Pulmonary artery endothelial cell (primary cell): ENCODE results near the gene LMO2. TPM values are rescaled to one million over a fixed set of nuclear protein-coding genes. Genes with fewer than 3 reads are reported as not detected.

ENCODE experiments used
- DNase-seq: peaks from one replicate; pipeline ENCODE4 v3.0.0-alpha.2; 2011; ENCODE audit warnings: low read depth, low spot score
- total RNA-seq: library from RNA; depleted of rRNA; stranded (reverse); fragments of >200 nt; gene quantifications from 2 replicates; pipeline ENCODE4 v1.2.3, GENCODE V29; 2014

Gene LMO2
- total RNA-seq, 1 donor from 2014 or later, result 30.9 TPM

DNA sequence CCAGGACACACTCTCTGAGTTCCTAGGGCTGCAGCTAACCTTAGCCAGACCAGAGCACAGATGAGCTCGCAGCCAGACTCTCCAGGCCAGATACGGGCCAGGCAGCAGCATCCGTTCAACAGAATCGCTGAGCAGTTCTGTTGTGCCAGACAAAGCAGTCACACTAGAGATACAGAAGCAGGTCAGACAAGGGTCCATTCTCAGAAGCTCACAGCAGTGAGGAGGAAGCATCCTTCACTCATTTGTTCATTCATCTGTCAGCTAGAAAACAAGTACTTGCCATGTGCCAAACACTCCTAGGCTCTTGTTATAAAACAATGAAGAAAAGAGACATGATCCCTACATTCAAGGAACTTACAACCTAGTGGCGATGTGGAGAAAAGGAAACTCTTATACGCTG is 2.6 kb downstream of the LMO2 start:
- no peak for DNase-seq

DNA sequence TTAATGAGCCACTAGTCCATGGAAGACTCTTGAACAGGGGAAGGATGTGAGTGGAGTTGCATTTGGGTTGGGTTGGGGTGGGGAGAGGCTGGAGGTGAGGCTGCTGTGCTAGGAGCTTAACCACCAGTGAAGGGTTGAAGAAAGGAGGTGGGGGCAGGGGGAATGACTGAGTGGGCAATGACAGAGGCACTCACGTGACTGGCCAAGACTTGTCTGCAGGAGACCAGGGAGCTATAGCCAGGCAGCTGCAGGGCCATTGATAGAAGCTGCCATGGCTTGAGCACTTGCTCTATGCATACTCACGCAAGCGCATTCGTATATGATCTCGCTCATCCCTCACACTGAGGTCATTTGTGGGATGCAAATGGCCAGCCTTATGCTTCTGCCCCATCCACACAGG is 4.0 kb downstream of the LMO2 start:
- no peak for DNase-seq

DNA sequence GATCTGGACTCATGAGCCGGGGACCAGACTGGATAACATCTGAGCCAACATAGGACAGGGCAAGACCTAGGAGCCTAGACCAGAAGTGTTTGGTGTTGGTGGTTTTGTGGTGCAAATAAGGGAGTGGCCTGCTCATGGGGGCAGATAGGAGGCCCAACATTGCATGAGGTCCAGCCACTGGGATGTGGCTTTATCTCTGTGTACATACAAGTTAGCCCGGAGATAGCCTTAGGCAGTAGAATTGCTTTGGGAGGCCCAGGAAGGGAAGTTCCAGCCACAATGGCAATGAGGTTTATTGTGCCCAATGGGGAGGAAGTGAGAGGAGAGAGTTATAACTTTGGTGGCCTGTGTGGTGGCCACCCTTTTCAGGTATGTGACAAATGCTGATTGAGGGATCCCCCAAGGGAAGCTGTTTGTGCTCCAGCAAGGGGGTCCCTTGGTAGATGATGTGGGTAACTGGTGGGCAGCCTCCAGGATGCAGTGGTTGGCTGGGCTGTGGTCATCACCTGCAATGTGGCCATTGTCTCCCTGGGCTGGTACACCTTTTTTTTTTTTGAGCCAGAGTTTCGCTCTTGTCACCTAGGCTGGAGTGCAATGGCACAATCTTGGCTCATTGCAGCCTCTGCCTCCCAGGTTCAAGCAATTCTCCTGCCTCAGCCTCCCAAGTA is 6.4 kb downstream of the LMO2 start:
- no peak for DNase-seq

DNA sequence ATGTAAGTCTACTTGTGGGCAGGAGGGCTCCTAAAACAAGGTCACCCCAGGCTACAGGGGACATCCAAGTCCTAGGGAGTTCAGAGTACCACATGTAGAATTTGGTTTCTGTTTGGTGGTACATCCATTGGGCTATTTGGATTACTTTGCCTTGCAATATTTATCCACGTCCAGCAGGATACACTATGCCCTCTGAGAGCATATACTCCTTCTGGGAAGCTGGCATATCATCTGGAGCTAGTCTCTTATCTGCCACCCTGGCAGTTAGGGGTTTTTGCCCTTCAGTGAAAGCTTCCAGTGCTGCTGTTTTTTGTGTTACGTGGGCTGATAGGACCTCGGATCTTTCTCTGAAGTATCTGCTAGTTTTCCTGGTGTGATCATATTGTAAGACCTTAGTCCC is 7.3 kb downstream of the LMO2 start:
- no peak for DNase-seq

DNA sequence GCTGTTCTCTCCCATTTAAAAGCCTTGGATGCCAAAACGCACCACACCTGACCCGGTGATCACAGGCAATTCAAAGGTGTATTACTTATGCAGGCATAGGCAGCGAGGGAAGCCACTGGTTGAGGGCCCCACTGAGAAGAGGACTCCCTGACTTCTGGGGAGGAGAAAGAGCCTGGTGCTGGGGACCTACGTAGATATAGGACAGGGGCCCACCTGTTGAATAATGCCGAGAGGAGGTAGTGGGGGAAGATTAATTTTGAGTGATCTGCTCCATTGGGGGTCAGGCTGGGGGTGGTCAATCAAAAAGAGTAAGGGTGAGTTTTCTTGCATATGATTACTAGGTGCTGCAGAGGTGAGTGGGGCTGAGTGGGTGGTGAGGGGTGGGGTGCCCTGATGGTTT is 7.8 kb downstream of the LMO2 start:
- no peak for DNase-seq

DNA sequence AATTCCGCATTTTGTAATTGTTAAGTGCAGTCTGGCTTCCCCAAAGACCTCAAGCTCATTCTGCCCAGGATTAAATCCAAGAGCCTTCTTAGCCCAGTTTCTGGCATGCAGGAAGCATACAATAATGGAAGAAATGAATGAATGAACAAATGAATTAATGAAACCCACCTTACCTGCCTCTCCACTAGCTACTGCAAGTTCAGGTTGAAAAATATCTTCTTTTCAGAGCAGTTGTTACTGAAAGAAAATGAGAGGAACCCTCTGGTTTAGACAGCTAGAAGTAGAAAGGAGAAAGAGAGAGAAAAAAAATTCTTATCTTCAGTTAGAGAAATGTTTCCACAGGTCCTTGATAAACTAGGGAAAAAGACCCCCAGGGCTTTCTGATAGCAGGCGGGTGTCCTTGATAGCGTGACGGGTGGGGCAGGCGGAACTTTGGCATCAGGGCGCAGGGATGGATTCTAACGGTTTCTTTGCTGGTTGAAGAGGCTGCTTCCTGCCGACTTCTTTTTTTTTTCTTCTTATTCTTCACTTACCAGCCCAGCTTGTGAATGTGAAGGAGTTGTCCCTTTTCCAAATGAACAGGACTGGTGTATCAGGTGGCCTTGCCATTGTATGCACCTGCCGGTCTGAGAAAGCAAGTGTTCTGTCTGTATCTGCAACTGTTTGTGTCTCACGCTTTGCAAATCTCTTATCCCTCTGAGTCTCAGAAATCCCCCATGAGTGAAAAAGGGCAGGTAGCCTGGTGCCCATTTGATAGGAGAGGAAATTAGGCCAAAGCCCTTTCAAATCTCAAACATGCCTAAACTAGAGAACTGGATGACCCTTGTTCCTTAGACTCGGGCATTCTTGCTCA is 10.0 kb downstream of the LMO2 start:
- no peak for DNase-seq

DNA sequence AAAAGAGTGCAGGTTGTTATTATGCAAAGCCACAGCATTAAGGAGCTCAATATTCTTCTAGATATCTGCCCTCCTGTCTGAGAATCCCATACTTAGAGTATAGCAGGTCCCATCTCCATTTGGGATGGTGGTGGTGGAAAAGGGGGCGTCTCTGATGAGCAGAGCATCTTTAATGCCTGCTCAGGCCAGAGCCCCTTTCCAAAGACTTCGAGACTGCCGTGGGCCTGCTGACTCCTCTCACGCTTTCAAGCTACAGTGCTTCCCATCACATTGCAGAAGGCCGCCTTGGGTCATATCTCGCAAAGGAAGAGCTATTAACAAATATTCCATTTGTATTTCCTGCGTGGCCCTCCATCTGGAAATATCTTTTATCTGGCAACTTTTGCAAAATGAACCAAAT is 10.9 kb downstream of the LMO2 start:
- DNase-seq, result no peak

DNA sequence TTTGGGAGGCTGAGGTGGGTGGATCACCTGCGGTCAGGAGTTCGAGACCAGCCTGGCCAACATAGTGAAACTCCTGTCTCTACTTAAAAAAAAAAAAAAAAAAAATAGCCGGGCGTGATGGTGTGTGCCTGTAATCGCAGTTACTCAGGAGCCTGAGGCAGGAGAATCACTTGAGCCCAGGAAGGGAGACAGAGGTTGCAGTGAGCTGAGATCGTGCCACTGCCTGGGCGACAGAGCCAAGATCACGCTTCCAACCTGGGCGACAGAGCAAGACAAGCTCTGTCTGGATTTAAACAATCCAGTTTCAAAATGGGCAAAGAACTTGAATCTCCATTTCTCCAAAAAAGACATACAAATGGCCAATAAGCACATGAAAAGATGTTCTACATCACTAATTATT is 12.5 kb downstream of the LMO2 start:
- no peak for DNase-seq

DNA sequence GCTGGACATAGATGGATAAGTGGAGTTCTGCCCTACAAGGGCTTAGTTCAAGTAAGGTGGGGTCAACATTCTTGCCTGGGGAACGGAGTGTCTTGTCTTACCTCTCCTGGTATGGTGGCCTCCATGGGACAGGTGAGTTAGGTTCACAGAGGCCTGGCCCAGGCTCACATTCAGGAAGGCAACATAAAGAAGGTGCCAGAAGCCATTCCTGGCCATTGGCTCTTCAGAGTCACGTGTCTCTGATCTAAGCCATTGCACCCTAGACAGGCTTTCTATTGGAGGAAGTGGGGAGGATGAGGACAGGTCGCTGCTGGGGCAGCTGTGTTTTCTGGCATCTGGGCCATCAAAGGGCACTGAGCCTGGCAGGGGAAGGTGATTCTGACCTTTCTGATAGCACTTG is 14.8 kb downstream of the LMO2 start:
- DNase-seq, result no peak

DNA sequence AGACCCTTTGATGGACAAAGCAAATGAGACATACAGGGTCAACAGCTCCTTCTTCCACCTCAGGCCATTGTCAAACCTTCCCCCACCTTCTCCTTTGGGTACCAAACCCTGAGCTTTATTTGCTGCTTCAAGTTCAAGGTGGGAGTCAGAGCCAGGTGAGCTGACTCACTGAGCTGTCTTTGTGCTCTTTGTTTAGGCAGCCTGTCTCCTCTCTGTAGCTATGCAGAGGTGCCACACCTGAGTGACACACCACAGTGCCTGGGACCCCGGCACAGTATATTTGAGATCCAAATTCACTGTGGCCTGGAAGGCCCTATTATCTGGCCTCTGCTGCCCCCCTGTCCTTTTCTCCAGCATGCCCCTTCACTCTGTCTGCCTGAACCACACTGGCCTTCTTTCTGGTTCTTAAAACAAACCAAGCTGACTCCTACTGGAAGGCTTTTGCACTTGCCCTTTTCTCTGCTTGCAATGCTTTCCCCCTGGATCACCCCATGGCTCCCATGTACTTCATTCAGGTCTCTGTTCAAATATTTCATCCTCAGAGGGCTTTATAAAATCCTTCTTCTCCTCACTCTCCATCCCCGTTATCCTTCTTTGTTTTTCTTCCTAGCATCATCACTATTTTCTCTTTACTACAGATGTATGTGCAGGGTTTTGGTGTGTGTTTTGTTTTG is 16.1 kb downstream of the LMO2 start:
- no peak for DNase-seq

DNA sequence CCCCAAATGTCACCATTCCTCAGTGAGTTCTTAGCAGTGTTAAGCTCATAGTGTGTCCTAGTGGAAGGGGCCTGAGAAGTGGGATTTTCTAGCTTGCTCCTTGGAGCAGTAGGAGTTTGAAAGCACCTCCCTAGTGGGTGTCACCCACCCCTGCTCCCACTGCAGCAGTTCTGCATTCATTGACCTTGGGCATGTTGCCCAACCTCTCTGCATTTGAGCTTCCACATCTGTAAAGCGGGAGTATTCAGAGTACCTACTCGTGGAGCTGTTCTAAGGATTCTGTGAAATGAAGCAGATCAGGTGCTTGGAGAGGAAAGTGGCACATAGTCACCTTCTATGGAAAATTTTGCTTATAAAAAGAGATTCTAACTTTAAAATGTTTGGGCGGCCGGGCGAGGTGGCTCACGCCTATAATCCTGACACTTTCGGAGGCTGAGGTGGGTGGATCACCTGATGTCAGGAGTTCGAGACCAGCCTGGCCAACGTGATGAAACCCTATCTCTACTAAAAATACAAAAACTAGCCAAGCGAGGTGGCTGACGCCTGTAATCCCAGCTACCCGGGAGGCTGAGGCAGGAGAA is 16.9 kb downstream of the LMO2 start:
- no peak for DNase-seq

DNA sequence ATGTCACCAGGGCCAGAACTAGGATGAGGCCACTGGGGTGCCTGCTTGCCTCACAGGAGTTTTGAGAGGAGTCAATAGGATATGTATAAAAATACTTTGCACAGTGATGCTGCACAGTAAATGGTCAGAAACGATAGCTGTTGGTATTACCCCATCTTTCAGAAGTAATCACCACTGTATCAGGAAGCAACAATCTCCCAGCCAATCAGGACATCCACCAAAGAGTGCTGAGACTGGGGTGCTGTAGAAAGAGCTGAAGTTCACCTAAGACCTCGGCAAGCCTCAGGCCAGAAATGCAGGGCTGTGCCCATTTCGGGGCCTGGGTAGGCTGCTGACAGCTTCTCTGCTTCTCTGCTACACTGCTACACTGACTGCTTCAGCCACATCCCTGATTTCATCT is 17.4 kb downstream of the LMO2 start:
- DNase-seq, result no peak

DNA sequence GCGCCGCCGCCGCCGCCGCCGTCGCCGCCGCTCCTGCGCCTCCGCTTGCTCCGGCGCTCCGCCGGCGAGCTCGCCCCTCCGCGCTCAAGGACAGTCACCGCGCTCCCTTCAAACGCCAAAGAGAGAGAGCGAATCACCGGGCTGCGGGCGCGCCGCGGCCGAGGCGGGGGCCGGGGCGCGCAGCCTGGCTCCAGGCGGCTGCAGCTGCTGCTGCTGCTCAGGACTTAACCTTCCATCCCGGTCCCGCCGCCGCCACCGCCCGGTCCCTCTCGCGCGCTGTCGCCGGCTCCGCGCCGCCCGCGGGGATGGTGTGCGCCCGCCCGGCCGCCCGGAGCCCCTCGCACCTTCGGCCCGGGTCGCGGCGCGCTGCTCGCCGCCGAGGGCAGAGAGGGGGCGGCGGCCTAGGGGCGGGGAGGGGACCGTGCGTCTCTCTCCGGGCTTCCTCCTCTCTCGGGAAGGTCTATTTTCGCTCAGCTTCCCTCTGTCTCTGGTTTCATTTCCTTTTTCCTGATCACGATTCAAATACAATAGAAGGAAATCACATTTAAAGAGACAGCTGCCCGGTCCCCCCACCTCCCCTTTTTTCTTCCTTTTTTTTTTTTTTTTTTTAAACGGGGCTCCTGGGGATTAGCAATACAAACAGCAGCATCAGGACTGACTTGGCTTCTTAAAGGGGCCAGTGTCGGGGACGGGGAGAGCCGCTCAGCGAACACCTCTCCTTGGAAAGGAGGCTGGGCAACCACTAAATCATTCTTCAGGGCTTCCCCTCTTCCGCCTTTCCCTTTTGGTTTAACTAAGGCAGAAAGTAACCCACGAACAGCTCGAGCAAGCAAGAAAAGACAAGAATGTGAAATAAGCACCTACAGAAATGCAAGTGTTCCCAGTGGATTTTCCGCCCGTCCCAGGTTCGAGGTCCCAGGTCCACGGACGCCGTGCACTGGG is 22.1 kb downstream of the LMO2 start:
- peak; percentile 68 for DNase-seq

DNA sequence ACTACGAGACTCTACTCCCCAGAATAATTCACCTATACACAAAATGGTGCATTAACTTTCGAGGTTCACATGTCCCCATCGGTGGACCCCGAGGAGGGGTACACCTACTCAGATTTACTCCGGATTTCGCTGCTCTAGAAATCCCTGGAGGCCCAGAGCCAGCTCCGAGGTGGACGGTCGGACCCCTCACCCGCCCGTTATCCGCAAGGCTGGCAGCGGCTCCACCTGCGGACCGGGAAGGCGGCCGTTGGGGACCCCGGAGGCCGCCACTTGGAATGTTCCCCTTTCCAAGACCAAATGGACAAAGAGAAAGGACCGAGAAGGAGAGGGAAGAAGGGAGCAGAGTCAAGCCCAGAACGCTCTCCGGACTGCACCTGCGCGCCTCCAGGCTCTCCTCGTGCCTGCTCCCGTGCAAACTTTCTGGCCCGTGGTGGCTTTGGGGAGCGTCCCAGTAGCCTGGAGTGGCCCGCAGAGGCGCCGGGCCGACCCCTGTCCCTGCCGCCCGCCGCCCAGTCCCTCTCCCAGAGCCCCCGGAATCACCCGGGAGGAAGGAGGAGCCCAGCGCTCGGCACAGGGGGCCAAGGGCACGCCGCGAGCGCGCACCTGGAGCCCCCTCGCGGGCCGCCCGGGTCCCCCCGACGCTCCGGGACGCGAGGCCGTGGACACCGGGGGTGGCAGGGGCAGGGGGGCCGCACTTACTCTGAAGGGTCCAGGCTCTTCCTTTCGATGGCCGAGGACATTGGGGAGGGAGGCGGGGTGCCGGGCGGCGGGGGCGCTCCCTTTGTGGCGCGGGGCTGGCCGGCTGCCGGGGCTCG is 23.0 kb downstream of the LMO2 start:
- DNase-seq, result no peak

DNA sequence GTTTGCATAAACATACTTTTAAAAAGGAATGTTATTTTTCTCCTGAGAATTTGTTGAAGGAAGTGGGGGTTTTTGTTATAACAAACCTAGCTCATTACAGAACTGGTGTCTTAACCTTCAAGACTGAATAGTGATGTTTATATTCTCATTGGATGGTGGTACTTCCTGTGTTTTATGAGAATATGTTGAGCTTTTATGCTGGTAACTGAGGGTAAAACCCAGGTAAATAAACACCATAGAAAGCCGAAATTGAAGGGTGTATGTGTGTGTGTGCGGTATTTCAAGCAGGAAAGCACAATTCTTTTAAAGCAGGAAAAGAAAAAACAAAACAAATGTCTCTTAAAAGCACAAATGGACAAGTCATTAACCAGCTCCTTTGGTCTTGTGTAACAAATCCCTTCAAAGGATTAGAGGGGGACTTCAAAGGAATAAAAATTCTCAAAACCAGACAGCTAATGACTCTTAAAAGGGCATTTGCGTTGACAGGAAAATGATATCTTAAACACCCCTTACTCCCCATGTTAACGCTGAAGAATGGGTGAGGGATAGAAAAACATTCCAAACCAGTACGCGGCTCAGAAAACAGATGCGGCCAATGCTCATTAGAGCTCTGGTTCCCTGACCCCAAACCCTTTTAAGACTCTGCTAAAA is 23.8 kb downstream of the LMO2 start:
- DNase-seq, result no peak

DNA sequence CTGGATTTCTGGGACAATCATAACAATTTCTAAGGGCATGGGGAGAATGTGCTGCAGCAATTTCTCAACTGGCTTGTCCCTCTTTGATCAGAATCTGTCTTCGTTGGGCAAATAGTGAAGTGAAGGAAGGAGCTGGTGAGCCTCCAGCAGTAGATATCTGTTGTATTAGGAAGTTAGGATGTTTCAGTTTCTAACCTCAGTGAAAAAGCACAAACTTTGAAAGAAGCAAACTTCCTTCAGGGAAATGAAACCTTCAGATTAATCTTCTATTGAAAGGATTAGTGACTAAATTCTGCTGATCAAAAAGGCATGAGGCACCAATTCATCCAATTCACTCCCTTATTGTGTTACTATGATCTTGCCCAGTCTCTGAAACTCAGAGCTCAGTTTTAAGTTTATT is 24.3 kb downstream of the LMO2 start:
- DNase-seq, result no peak

DNA sequence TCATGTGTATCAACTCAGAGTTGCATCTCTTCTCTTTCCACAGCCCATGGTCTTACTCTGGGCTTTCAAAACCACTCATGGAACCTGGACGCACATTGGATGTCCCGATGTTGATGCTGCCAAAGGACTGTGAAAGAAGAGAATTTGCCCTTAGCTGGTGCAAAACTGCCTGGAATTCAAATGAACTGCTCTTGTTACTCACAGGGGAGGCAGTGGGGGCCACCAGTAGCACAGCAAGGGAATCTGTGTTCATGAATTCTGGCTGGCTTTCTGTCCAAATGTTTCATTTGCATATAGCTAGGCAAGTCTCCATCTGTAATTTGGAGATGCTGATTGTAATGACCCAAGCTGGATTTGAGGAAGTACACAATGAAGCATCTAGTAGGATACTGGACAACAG is 24.9 kb downstream of the LMO2 start:
- no peak for DNase-seq

DNA sequence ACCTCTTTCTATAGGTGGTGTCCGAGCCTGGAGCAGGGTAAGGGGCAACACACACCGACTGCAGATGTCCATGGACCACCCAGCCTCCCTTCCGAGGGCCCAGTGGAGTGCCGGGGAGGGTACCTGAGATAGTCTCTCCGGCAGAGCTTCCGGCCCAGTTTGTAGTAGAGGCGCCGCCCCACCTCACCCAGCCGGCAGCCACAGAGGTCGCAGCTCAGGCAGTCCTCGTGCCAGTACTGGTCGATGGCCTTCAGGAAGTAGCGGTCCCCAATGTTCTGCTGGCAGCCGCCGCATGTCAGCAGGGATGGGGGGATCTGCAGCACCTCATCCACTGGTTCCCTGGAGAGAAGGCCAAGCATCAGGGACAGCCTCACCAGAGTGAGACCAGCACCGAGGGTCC is 27.4 kb downstream of the LMO2 start:
- no peak for DNase-seq

DNA sequence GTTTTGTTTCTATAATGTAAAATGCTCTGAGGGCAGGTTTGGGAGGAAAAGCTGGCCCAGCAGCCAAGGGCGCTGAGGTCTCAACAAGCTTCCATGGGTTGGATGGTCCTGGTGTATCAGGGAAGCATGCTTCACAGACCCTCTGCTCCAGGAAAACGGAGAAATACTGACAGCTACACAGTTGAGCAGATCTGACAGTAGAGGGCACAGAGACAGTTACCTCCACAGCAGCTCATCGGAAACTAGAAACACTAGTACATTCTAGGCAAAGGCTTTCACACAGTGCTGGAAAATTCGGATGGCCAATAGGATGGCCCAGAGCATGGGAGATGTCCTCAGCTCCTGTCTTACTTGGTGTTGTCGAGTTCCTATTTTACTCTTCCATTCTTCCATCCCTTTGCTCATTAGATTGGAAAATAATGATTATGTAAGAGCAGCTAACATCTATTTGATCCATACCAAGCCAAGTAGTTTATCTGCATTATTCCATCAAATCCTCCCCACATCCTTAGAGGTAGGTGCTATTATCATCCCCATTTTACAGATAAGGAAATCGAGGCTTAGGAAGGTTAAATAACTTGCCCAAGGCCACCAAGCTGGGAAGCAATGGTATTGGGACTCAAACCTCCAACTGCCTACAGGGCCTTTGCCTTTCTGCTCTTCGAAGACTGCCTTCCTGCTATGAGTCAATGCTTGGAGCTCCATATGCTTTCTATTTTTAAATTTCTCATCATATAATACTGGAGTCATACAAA is 28.3 kb downstream of the LMO2 start:
- no peak for DNase-seq
